HG02610 (cell line): ENCODE results near the gene JARID2.

Experiments
- ATAC-seq: cut with Tn5 transposase; IDR thresholded peaks from one replicate; pipeline ENCODE4 v1.9.1; 2021; ENCODE audit warnings: mild to moderate bottlenecking, moderate library complexity; ENCODE audit not compliant: unreplicated experiment

Gene JARID2

GRCh38 chr6:15391500-15391899 lies 145.6 kb downstream of the JARID2 start:
- ATAC-seq = no peak

- no peak for ATAC-seq
Observed at GRCh38 chr6:15392182-15392581, 146.3 kb downstream of the JARID2 start.

GRCh38 chr6:15393605-15394004 lies 147.7 kb downstream of the JARID2 start:
- ATAC-seq = no peak

- ATAC-seq = no peak
Observed at GRCh38 chr6:15395087-15395486, 149.2 kb downstream of the JARID2 start.

- ATAC-seq = no peak
Observed at GRCh38 chr6:15396808-15397207, 150.9 kb downstream of the JARID2 start.

GRCh38 chr6:15398633-15399275 lies 152.9 kb downstream of the JARID2 start:
- peak; percentile 59 for ATAC-seq

- no peak for ATAC-seq
Observed at GRCh38 chr6:15399641-15400470, 154.0 kb downstream of the JARID2 start.

- peak; percentile 37 for ATAC-seq
Observed at GRCh38 chr6:15400572-15401004, 154.7 kb downstream of the JARID2 start.

- ATAC-seq = no peak
Observed at GRCh38 chr6:15401120-15401519, 155.3 kb downstream of the JARID2 start.

GRCh38 chr6:15401769-15402250 lies 155.9 kb downstream of the JARID2 start:
- ATAC-seq = no peak

- ATAC-seq = no peak
Observed at GRCh38 chr6:15402406-15403045, 156.7 kb downstream of the JARID2 start.

GRCh38 chr6:15403094-15403755 lies 157.4 kb downstream of the JARID2 start:
- no peak for ATAC-seq

GRCh38 chr6:15404685-15404980 lies 158.8 kb downstream of the JARID2 start:
- ATAC-seq = no peak

GRCh38 chr6:15405129-15406068 lies 159.5 kb downstream of the JARID2 start:
- ATAC-seq = no peak

GRCh38 chr6:15406452-15406851 lies 160.6 kb downstream of the JARID2 start:
- ATAC-seq = no peak

- no peak for ATAC-seq
Observed at GRCh38 chr6:15408008-15408407, 162.1 kb downstream of the JARID2 start.

GRCh38 chr6:15408758-15409157 lies 162.9 kb downstream of the JARID2 start:
- ATAC-seq = peak; percentile 41

GRCh38 chr6:15409301-15410125 lies 163.6 kb downstream of the JARID2 start:
- no peak for ATAC-seq

GRCh38 chr6:15410126-15410391 lies 164.2 kb downstream of the JARID2 start:
- no peak for ATAC-seq

GRCh38 chr6:15410752-15411151 lies 164.9 kb downstream of the JARID2 start:
- no peak for ATAC-seq
